A673 (cell line): Measurements from ENCODE around the gene ARHGEF4. TPM values are rescaled to one million over a fixed set of nuclear protein-coding genes. Genes with fewer than 3 reads are reported as not detected.
A peak's percentile ranks its signal among the peaks of the same experiment; 100 is the strongest.

Source experiments
- BruUV-seq: library from RNA; stranded (reverse); fragments of 400-500 nt; replicated peaks from 2 replicates; lab custom pipeline; 2021; lab: Mats Ljungman, UMichigan
- CTCF ChIA-PET: fragments of 300-600 bp; sonication (Branson Sonifier 250); formaldehyde crosslinking; loops from one replicate; lab custom pipeline; 2022; ENCODE audit warnings: antibody characterized with exemption; lab: Charles Lee
- POLR2A ChIA-PET: fragments of 300-600 bp; sonication (Branson Sonifier 250); formaldehyde crosslinking; loops from one replicate; lab custom pipeline; 2022; ENCODE audit warnings: antibody characterized with exemption; ENCODE audit not compliant: low non-redundant PET; lab: Charles Lee
- DNase-seq: peaks from one replicate; pipeline ENCODE4 v3.0.0-alpha.2; 2015; ENCODE audit warnings: low spot score
- H3K27ac ChIP-seq: fragments of 200-600 bp; sonication (generic); 2 replicates; pipeline ENCODE4 v1.5.1; 2016; ENCODE audit warnings: mixed run types, low read depth, mild to moderate bottlenecking, mixed read lengths, antibody characterized with exemption, low read length; ENCODE audit not compliant: poor library complexity, severe bottlenecking
- H3K27me3 ChIP-seq: fragments of 200-600 bp; sonication (generic); replicated peaks from 2 replicates; pipeline ENCODE4 v1.6.1; 2017; ENCODE audit warnings: mixed run types, low read depth, mild to moderate bottlenecking, mixed read lengths, antibody characterized with exemption, low read length; ENCODE audit not compliant: insufficient read depth, poor library complexity
- H3K36me3 ChIP-seq: fragments of 200-600 bp; sonication (generic); 2 replicates; pipeline ENCODE4 v1.6.1; 2016; ENCODE audit warnings: mixed run types, mild to moderate bottlenecking, mixed read lengths, antibody characterized with exemption, low read length; ENCODE audit not compliant: insufficient read depth, poor library complexity, severe bottlenecking
- H3K4me1 ChIP-seq: fragments of 200-600 bp; sonication (generic); 2 replicates; pipeline ENCODE4 v1.6.1; 2017; ENCODE audit warnings: mixed run types, mild to moderate bottlenecking, mixed read lengths, antibody characterized with exemption, low read length; ENCODE audit not compliant: insufficient read depth, poor library complexity, severe bottlenecking
- H3K4me3 ChIP-seq: fragments of 200-600 bp; sonication (generic); 2 replicates; pipeline ENCODE4 v1.5.1; 2016; ENCODE audit warnings: low read depth, mixed run types, mild to moderate bottlenecking, mixed read lengths, low read length; ENCODE audit not compliant: poor library complexity, severe bottlenecking
- H3K9me3 ChIP-seq: fragments of 200-600 bp; sonication (generic); 2 replicates; pipeline ENCODE4 v1.6.1; 2016; ENCODE audit warnings: mixed run types, low read depth, mild to moderate bottlenecking, mixed read lengths, antibody characterized with exemption, low read length; ENCODE audit not compliant: poor library complexity, severe bottlenecking
- CTCF ChIP-seq: fragments of 300-800, 200-600 bp; sonication (generic); conservative IDR thresholded peaks from 2 replicates; pipeline ENCODE4 v1.5.1; 2017; ENCODE audit warnings: low read depth, mild to moderate bottlenecking, antibody characterized with exemption, low read length, moderate library complexity, mixed read lengths
- EZH2 ChIP-seq: fragments of 200-600 bp; sonication (generic); IDR thresholded peaks from 2 replicates; pipeline ENCODE4 v1.6.1; 2017; ENCODE audit warnings: borderline replicate concordance, low read depth, mild to moderate bottlenecking, mixed read lengths, antibody characterized with exemption, low read length; ENCODE audit not compliant: poor library complexity, severe bottlenecking
- intact Hi-C: fragments of 100-400 bp; cut with micrococcal nuclease; formaldehyde crosslinking; loops from one replicate; pipeline ENCODE4 v1.10.0; 2022; ENCODE audit not compliant: unreplicated experiment
- total RNA-seq: library from RNA; stranded (reverse); gene quantifications from 2 replicates; pipeline ENCODE4 v1.2.3, GENCODE V29; 2021

The ARHGEF4 gene
- total RNA-seq, 1 experiment from 2014 or later = 2.1 TPM

GRCh38 chr2:130823171-130823885, 13.4 kb upstream of the ARHGEF4 start:
- POLR2A ChIA-PET = no interaction called here
- intact Hi-C loops = no loop called here

GRCh38 chr2:130823886-130824491, 12.7 kb upstream of the ARHGEF4 start:
- no peak overlapping the region for H3K4me3 ChIP-seq
- peaks cover 5% of the 10 kb centered on the region for H3K4me1 ChIP-seq
- intact Hi-C loops = no loop called here
- H3K27me3 ChIP-seq = no peaks in the 10 kb centered on the region
- no peak overlapping the region for H3K27ac ChIP-seq
- DNase-seq = no peak
- no peaks in the 10 kb centered on the region for H3K9me3 ChIP-seq
- BruUV-seq = no TSS peak
- ChIA-PET POLR2A (no interaction called here), CTCF (no interaction called here)
- H3K36me3 ChIP-seq = no peaks in the 10 kb centered on the region
- TF ChIP-seq CTCF = no peak
- TF ChIP-seq EZH2 = no peak

More at GRCh38 chr2:130823171-130823885, 13.4 kb upstream of the ARHGEF4 start:
- Histone ChIP-seq H3K4me1 (peaks cover 5% of the 10 kb centered on the region), H3K27ac (no peak overlapping the region), H3K27me3 (no peaks in the 10 kb centered on the region), H3K9me3 (no peaks in the 10 kb centered on the region), H3K36me3 (no peaks in the 10 kb centered on the region), H3K4me3 (no peak overlapping the region)
- no peak for TF ChIP-seq EZH2
- no peak for TF ChIP-seq CTCF
- DNase-seq = no peak
- no TSS peak for BruUV-seq
- CTCF ChIA-PET = no interaction called here

- no peak overlapping the region for H3K27ac ChIP-seq
- H3K4me1 ChIP-seq = peaks cover 5% of the 10 kb centered on the region
- DNase-seq = peak; percentile 86
- no peaks in the 10 kb centered on the region for H3K27me3 ChIP-seq
- TF ChIP-seq CTCF (no peak), EZH2 (no peak)
- no peaks in the 10 kb centered on the region for H3K9me3 ChIP-seq
- ChIA-PET CTCF (interaction anchor here (0.7 kb wide), 1 partner anchor 40 kb away, joined by 3 read pairs; no protein-coding TSS in a partner anchor), POLR2A (no interaction called here)
- no peaks in the 10 kb centered on the region for H3K36me3 ChIP-seq
- no TSS peak for BruUV-seq
- no peak overlapping the region for H3K4me3 ChIP-seq
- intact Hi-C loops = no loop called here
Observed at GRCh38 chr2:130824492-130825061, 12.1 kb upstream of the ARHGEF4 start.
